Measurements from ENCODE around the gene ATOSB. TPM values are rescaled to one million over a fixed set of nuclear protein-coding genes. Genes with fewer than 3 reads are reported as not detected.
A peak's percentile ranks its signal among the peaks of the same experiment; 100 is the strongest.

Gene ATOSB
- total and polyA plus RNA-seq, 8 donors: 8.6 to 63.0 (median 14.0) TPM

- Histone ChIP-seq H3K27me3 (no peaks in the 10 kb centered on the region), H3K4me1 (peaks cover 0 to 6% (median 0%) of the 10 kb centered on the region in 4 donors), H3K4me3 (no peak overlapping the region), H3K9me3 (no peaks in the 10 kb centered on the region), H3K36me3 (peaks cover 33 to 91% (median 83%) of the 10 kb centered on the region in 4 donors), H3K27ac (no peak overlapping the region)
- intact Hi-C loops (cut with DNase I; ENCODE audit: low total_unique reads): no loop called here
- 63 to 100% (median 93%) methylated on average over 2 of the region's 2 CpGs for WGBS, 5 donors
- DNase-seq: no peak
- TF ChIP-seq POLR2AphosphoS5 (IDR thresholded peaks at IDR 0.05) (no peak), CTCF (IDR thresholded peaks at IDR 0.05) (no peak), POLR2A (IDR thresholded peaks at IDR 0.05) (no peak), EP300 (IDR thresholded peaks at IDR 0.05) (no peak)
Observed at GRCh38 chr9:35089434-35089833, 26.2 kb downstream of the ATOSB start.

GRCh38 chr9:35085078-35085477, 30.6 kb downstream of the ATOSB start:
- no peaks in the 10 kb centered on the region for H3K9me3 ChIP-seq
- intact Hi-C loops (cut with DNase I; ENCODE audit: low total_unique reads): no loop called here
- H3K27me3 ChIP-seq: no peaks in the 10 kb centered on the region
- H3K36me3 ChIP-seq: peaks cover 14 to 47% (median 40%) of the 10 kb centered on the region in 4 donors
- no peak overlapping the region for H3K4me3 ChIP-seq
- peaks cover 0 to 8% (median 5%) of the 10 kb centered on the region in 4 donors for H3K4me1 ChIP-seq
- no peak for TF ChIP-seq POLR2A (IDR thresholded peaks at IDR 0.05)
- TF ChIP-seq EP300 (IDR thresholded peaks at IDR 0.05): no peak
- no peak for TF ChIP-seq POLR2AphosphoS5 (IDR thresholded peaks at IDR 0.05)
- no peak for TF ChIP-seq CTCF (IDR thresholded peaks at IDR 0.05)
- no peak overlapping the region for H3K27ac ChIP-seq
- DNase-seq: no peak
- 74 to 98% (median 80%) methylated on average over 2 of the region's 2 CpGs for WGBS, 5 donors

- TF ChIP-seq CTCF (IDR thresholded peaks at IDR 0.05) (no peak), EP300 (IDR thresholded peaks at IDR 0.05) (no peak), POLR2AphosphoS5 (IDR thresholded peaks at IDR 0.05) (peak; percentile 65 to 93 (median 81)), POLR2A (IDR thresholded peaks at IDR 0.05) (no peak)
- intact Hi-C loops (cut with DNase I; ENCODE audit: low total_unique reads): no loop called here
- Histone ChIP-seq H3K9me3 (no peaks in the 10 kb centered on the region), H3K4me1 (peaks cover 14 to 28% (median 26%) of the 10 kb centered on the region in 4 donors), H3K36me3 (peaks cover 0 to 23% (median 18%) of the 10 kb centered on the region in 4 donors), H3K27me3 (no peaks in the 10 kb centered on the region), H3K4me3 (peak within 1 kb of the TSS; percentile 61 to 76 (median 70)), H3K27ac (peak within 1 kb of the TSS; percentile 58 to 87 (median 84))
- 0 to 1% (median 0%) methylated on average over 30 to 67 of the region's 67 CpGs for WGBS, 5 donors
- peak; percentile 89 to 97 for DNase-seq
Observed at GRCh38 chr9:35079426-35080341, 36.0 kb downstream of the ATOSB start, which contains the start of gene FANCG. TSS of gene FANCG (minus strand) at chr9:35079942. CDS start at chr9:35079524, 418 bp downstream.

- H3K36me3 ChIP-seq: peaks cover 0 to 29% (median 21%) of the 10 kb centered on the region in 4 donors
- intact Hi-C loops (cut with DNase I; ENCODE audit: low total_unique reads): no loop called here
- no peak for DNase-seq
- peaks cover 14 to 28% (median 26%) of the 10 kb centered on the region in 4 donors for H3K4me1 ChIP-seq
- H3K4me3 ChIP-seq: peak overlapping the region; percentile 61 to 76 (median 70)
- no peaks in the 10 kb centered on the region for H3K27me3 ChIP-seq
- peak overlapping the region; percentile 58 to 87 (median 84) for H3K27ac ChIP-seq
- WGBS, 5 donors: 0 to 14% (median 6%) methylated on average over 7 to 10 of the region's 10 CpGs
- no peaks in the 10 kb centered on the region for H3K9me3 ChIP-seq
- TF ChIP-seq EP300 (IDR thresholded peaks at IDR 0.05) (no peak), POLR2AphosphoS5 (IDR thresholded peaks at IDR 0.05) (no peak), CTCF (IDR thresholded peaks at IDR 0.05) (no peak), POLR2A (IDR thresholded peaks at IDR 0.05) (no peak)
Observed at GRCh38 chr9:35079041-35079425, 36.6 kb downstream of the ATOSB start.

Measured in stomach (tissue), 9 donors.